ENCODE data around the gene RPL13.
A peak's percentile ranks its signal among the peaks of the same experiment; 100 is the strongest.
"Not testable (repeated sequence)": the region's sequence is repeated elsewhere in the genome, so short reads cannot be mapped to it uniquely, and the experiment has no call there.

The RPL13 gene

DNA sequence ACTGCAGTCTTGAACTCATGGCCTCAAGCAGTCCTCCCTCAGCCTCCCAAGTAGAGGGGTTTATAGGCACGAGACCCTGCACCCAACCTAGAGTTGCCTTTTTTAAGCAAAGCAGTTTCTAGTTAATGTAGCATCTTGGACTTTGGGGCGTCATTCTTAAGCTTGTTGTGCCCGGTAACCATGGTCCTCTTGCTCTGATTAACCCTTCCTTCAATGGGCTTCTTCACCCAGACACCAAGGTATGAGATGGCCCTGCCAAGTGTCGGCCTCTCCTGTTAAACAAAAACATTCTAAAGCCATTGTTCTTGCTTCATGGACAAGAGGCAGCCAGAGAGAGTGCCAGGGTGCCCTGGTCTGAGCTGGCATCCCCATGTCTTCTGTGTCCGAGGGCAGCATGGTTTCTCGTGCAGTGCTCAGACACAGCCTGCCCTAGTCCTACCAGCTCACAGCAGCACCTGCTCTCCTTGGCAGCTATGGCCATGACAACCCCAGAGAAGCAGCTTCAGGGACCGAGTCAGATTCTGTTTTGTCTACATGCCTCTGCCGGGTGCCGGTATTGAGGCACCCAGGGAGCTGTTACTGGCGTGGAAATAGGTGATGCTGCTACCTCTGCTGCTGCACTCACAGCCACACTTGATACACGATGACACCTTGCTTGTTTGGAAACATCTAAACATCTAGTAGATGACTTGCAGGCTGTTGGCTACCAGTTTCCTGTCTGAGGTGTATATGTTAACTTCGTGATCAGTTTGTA lies 3.3 kb downstream of the RPL13 start:
- no peak for DNase-seq (ENCODE audit: low read depth)

DNA sequence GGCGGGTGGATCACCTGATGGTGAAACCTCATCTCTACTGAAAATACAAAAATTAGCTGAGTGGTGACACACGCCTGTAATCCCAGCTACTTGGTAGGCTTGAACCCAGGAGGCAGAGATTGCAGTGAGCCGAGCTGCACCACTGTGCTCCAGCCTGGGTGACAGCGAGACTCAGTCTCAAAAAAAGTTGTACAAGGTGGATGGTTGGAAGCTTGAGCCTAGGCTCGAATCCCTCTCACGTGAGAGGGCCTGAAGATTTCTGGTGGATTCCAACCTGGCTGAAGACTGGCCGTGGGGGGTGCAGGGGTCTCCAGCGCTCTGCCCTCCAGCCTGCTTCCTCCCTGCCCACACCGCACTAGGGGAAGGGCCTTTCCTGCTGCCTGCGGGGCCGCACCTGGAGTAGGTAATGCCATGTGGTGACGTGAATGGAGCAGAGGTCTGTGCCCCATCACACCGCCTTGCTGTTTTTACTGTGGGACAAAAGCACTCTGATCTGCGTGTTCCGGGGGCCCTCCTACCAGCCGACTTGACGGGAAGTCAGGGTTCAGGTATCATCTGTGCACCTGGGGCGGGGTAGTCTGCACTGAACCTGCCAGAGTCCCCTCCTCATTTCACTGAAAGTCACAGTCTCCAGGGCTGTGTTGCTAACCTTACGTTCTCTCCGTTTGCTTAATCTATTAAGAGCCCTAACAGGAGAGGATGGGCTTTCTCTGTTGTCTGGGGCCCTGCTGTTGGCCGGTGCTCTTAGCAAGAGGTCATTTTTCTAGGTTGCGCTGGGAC lies 4.2 kb downstream of the RPL13 start:
- no peak for DNase-seq (ENCODE audit: low read depth)

DNA sequence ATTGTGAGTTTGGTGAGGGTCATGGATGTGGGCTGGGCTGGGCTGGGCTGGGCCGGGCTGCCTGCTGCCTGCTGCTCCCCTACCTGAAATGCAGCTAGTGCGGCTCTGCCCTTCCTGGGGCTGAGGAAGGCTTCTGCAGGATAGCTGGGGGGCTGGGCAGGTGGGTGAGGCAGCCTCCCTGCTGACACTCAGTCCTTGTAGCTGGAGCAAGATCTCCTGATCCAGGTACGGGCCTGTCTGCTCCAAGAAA lies 4.7 kb downstream of the RPL13 start:
- DNase-seq (ENCODE audit: low read depth), result no peak

DNA sequence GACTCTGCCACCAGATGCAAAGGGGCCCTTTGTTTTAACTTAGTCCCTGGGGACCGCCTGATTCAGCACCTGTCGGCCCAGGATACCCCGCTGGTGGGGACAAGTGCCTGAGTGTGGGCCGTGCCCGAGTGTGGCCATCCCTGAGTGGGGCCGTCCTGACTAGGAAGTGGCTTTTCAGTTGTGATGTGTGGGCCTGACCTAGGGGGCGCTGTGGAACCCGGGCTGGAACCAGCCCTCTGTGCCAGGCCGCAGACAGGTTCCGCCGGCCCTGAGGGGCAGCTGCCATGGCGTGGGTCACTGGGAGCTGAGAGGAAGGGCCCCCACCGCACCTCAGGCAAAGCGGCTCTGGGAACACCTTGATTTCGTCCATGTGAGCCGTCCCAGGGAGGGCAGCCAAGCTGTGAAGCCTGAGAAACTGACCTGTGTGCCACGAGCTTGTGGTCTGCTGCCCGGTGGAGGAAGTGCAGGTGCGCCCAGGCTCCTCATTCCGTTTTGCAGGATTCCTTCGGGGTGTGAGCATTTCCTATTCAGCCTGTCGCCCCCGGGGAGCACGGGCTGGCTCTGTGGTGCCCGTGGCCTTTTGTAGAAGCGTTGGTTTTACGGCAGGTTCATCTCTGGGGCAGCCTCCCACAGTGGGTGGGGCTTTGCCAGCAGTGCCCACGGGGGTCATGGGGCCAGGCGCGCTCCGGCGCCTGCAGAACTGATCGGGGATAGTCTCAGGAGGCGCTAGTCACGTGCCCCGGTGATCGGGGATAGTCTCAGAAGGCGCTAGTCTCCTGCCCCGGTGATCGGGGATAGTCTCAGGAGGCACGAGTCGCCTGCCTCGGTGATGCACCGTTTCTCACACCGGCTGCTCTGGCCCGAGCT lies 5.3 kb downstream of the RPL13 start:
- DNase-seq (ENCODE audit: low read depth), result peak; percentile 25

DNA sequence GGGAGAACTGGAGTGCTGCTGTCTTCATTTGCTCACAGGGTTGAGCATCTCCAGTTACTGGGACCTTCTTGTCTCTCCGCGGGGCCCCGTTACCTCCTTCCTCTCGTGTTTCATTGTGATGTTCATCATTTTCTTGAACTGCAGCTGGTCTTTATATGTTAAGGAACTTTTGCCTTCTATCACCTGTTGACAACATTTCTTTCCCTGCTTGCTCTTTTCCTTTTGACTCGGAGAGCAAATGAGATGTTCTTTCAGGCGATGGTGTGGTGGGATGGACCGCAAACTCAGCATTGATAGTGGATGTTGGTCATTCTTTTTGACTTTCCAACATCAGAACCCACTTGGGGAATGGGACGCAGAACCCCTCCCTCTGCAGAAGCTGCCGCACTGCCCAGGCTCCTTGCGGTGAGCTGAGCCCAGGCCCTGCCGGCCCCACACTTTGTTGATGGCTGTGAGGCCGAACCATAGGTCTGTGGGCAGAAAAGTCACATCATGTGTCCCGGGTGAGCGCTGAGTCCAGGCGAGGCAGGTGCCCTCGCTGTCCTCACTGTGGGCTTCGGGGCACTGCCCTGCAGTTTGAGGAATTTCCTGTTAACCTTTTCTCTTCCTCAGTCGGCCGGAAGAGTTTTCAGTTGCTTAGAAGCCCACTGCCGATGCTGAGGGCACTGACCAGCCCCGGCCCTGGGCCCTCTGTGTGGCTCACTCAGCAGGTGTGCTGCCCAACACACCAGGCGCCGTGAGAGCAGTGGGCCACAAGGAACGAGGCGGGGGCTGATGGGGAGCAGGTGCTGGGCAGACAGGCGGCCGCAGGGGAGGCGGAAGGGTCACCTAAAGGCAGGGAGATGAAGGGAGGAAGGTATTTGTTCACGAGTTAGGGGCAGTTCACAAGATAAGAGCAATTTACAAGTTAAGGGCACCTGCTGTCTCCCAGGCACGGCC lies 7.4 kb downstream of the RPL13 start:
- no peak for DNase-seq (ENCODE audit: low read depth)

- no peak for DNase-seq (ENCODE audit: low read depth)
These were observed 9.2 kb downstream of the RPL13 start for GRCh38 chr16:89569506-89570341.

DNA sequence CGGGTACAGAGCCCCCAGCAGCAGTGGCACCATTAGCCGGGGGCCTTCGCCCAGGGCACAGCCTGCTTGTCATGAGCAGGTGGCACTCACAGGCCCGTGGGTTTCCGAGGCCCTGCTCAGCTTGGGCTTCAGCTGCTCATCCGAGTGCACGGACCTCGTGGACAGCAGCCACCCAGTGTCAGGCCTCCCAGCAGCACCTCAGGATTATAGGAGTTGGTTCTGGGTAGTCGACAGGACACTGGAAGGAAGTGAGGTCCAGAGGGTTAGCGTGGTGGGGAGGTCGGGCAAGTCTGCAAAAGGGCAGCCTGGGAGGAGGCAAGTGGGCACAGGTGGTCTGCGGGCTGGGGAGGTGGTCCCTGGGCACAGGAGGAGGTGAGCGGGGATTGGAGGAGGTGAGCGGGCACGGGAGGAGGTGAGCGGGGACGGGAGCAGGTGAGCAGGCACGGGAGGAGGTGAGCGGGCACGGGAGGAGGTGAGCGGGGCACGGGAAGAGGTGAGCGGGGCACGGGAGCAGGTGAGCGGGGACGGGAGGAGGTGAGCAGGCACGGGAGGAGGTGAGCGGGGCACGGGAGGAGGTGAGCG lies 10.0 kb downstream of the RPL13 start:
- no peak for DNase-seq (ENCODE audit: low read depth)

- not testable (repeated sequence) for DNase-seq (ENCODE audit: low read depth)
These were observed 10.6 kb downstream of the RPL13 start for GRCh38 chr16:89570983-89571598.

- DNase-seq (ENCODE audit: low read depth), result no peak
These were observed 11.2 kb downstream of the RPL13 start for GRCh38 chr16:89571636-89572035.

DNA sequence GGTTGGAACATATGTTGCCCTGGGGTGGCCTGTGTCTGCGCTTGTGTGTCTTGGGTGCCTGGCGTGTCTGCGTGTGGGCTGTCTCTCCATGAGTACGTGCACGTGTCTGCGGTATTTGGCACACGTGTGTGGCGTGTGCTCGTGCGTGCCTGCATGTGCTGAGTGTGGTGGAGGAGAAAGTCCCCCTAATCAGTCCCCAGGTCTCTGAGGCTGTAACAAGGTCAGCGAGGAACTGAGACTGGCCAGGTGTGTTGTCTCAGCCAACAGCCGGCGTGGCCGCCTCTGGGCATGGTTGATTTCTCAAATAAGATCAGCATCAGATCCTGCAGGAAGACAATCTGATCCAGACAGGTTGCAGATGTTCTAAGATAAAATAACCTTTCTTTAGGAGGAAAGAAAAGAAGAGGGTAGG lies 11.6 kb downstream of the RPL13 start:
- no peak for DNase-seq (ENCODE audit: low read depth)

GRCh38 chr16:89572485-89573205 lies 12.2 kb downstream of the RPL13 start:
- DNase-seq (ENCODE audit: low read depth), result no peak

DNA sequence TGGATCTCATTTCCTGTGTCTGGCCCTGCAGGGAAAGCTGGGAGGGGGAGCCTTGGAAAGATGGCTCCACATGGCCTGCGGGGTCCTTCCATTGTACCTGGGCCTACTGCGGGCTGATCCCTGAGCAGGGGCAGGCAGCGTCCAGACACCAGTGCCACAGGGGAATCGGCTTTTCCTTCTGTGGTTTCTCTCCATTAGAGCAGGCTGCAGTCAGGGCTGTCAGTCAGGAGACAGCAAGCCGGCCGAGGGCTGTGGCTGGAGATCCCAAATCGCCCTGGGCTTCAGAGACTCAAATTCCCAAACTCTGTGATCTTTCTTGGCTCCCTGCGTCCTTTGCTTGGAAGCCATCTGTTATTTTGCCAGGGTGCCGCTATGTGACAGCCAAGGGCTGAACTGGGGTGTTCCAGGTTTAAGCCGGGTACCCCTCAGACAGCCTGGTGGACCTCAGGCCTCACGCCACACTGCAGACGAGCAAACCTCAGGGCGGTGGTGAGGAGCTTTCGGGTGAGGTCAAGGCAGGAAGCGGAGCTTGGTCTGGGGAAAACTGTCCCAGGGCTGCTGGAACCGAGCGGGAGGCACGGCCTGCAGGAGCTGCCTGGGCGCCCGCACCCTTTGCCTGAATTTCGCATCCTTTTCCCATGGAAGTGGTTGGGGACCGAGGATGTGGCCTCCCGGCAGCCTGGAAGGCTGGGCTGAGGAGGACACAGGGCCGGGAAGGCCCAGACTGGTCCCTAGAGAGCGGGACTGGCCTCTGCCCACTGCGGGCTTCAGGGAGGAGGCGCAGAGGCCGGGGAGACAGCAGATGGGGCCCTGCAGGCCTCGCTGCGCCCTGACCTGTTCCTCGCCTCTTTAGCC lies 13.6 kb downstream of the RPL13 start:
- no peak for DNase-seq (ENCODE audit: low read depth)

DNA sequence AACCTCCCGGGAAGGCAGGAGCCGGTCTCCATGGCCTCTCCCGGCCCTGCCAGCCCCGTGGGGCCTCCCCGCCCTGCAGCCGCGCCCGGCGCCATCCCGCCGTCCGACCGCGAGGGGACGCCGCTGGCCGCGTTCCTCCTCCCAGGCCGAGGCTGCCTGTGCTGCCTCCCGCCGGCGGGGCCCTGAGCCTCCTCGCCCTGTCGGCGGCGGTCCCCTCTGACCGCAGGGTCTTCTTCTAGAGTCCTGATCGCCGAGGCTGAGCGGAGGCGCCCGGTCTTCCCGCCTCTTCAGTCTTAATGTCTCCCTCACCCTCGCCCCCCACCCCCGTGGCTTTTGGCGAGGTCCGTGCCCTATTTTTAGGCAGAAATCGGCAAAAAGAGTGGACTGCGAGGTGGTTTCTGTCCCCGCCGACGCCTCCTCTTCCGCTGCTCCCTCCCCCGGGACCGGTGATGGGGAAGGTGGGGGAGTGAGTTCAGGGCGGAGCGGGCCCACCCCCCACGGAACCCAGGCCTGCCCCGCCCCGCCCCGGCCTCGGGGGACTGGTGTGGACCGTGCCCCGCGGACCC lies 14.3 kb downstream of the RPL13 start:
- DNase-seq (ENCODE audit: low read depth), result peak; percentile 12

- no peak for DNase-seq (ENCODE audit: low read depth)
These were observed 15.0 kb downstream of the RPL13 start, which contains the start of gene CPNE7 for GRCh38 chr16:89575247-89576152. Gene CPNE7 (plus strand): TSS chr16:89575758. CDS start chr16:89575898, 140 bp downstream.

DNA sequence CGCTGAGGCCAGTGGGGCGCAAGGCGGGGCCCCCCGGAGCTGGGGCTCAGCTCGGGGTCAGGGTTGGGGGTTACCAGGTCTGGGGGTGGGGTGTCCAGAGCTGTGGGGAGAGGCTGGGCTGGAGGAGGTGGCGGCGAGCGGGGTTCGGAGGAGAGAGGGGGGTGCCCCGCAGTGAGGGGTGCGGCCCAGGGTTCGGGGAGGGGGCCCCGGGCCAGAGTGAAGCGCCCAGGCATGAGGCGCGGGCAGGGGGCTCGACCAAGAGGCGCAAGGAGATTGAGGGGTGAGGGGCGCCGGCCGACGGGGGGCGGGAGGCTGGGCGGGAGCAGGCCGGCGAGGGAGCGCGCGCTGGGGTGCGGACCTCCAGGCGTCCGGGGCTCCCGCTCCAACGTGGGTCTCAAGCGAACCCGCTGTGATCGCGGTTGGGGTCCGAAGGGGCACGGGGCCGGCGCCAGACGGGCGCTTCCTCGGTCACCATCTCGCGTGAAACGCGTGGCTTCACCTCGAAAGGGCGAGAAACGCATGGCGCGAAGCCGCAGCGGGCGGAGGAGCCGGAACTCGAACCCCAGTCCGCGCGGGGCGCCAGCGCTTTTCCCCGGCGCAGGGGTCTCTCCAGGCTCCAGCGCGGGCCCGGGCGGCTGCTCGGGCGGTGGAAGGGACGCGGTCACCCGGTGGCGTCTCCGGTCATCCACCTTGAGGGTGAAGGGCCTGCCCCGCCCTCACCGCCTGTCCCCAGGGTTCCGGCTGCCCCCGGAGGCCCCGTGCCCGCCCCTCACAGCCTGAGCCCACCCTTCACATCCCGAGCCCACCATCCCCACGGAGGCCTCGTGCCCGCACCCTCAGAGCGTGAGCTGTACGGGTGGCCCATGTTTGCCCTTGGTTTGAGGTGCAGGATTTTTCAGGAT lies 15.9 kb downstream of the RPL13 start:
- no peak for DNase-seq (ENCODE audit: low read depth)

All from T-helper 22 cell (primary cell).